ENCODE measurements around the gene ARHGAP21.

The ARHGAP21 gene

DNA sequence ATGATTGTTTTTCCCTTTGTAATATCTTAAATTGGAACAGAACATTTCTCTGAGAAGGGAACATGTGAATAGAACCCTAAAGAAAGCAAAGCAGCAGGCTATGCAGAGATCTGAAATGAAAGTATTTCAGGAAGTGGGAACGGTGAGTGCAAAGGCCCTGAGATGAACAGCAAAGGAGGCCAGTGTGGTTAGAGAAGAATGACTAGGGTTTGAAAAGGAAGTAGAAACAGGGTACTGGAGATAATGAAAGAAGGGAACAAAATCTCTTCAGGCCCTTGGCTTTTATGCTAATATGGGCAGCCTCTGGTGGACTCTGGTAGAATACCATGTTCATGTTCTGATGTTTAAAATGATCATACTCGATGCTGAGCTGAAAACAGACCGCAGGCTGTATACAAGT is 22.2 kb downstream of the ARHGAP21 start:
- no peak overlapping the region for H3K4me3 ChIP-seq (ENCODE audit: low read depth, low read length)
- TF ChIP-seq CTCF (IDR thresholded peaks at IDR 0.05; ENCODE audit: insufficient read depth, low read depth, low read length, missing control alignments), result no peak
- DNase-seq (ENCODE audit: low read depth), result peak; percentile 68

DNA sequence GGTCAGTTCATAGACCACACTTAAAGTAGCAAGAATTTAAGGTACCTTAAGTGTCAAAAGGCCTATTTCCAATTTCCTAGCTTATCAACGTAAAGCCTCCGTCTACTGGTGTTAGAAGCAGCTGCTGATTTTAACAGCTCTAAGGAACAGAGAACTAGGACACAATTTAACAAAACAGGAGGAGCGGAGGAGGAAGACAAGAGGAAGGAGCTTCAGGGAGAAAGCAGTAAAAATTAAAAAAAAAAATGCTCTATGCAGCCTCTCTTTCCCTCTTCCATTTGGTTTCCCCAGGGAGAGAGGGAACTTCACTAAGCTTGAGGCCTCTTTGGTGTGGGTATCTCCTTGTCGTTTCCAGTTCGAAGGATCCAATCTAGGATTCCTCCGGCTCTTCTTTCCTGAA is 22.7 kb downstream of the ARHGAP21 start:
- no peak for TF ChIP-seq CTCF (IDR thresholded peaks at IDR 0.05; ENCODE audit: insufficient read depth, low read depth, low read length, missing control alignments)
- DNase-seq (ENCODE audit: low read depth), result no peak

GRCh38 chr10:24698270-24698669 is 25.4 kb downstream of the ARHGAP21 start:
- no peak overlapping the region for H3K4me3 ChIP-seq (ENCODE audit: low read depth, low read length)
- DNase-seq (ENCODE audit: low read depth), result no peak
- TF ChIP-seq CTCF (IDR thresholded peaks at IDR 0.05; ENCODE audit: insufficient read depth, low read depth, low read length, missing control alignments), result no peak

More for the DNA sequence above, 22.7 kb downstream of the ARHGAP21 start:
- no peak overlapping the region for H3K4me3 ChIP-seq (ENCODE audit: low read depth, low read length)

GRCh38 chr10:24697080-24697479 is 26.6 kb downstream of the ARHGAP21 start:
- no peak for TF ChIP-seq CTCF (IDR thresholded peaks at IDR 0.05; ENCODE audit: insufficient read depth, low read depth, low read length, missing control alignments)
- H3K4me3 ChIP-seq (ENCODE audit: low read depth, low read length), result no peak overlapping the region
- DNase-seq (ENCODE audit: low read depth), result no peak

DNA sequence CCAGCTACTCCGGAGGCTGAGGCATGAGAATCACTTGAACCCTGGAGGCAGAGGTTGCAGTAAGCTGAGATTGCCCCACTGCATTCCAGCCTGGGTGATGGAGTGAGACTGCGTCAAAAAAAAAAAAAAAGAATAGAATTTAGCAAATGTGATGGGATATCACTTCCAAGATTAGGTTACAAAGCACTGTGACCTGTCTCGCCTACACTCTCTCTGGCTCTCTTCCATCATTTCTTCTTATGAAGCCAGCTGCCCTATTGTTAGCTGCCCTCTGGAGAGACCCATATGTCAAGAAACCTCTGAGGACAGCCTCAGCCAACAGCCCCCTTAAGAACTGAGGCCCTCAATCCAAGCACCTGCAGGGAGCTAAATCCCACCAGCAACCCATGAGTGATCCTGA is 28.2 kb downstream of the ARHGAP21 start:
- DNase-seq (ENCODE audit: low read depth), result no peak
- no peak for TF ChIP-seq CTCF (IDR thresholded peaks at IDR 0.05; ENCODE audit: insufficient read depth, low read depth, low read length, missing control alignments)
- no peak overlapping the region for H3K4me3 ChIP-seq (ENCODE audit: low read depth, low read length)

DNA sequence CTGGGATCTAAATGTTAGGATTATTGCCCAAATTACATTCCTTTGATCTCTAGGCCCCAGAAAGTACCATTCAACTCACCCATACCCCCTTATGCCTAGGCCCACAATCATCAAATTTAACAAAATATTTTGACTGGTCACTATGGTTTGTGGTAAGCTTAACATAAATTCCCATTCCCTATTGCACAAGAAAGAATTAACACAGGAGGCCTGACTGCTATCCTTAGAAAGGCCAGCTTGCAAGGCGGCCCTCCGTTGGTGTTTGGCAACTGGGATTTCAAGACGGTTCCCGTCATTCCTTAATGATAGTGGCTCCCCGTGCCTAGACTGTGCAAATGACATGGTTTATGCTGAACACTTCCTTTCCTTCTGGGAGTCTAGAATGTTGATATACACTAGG is 29.6 kb downstream of the ARHGAP21 start:
- H3K4me3 ChIP-seq (ENCODE audit: low read depth, low read length), result no peak overlapping the region
- no peak for TF ChIP-seq CTCF (IDR thresholded peaks at IDR 0.05; ENCODE audit: insufficient read depth, low read depth, low read length, missing control alignments)
- no peak for DNase-seq (ENCODE audit: low read depth)

DNA sequence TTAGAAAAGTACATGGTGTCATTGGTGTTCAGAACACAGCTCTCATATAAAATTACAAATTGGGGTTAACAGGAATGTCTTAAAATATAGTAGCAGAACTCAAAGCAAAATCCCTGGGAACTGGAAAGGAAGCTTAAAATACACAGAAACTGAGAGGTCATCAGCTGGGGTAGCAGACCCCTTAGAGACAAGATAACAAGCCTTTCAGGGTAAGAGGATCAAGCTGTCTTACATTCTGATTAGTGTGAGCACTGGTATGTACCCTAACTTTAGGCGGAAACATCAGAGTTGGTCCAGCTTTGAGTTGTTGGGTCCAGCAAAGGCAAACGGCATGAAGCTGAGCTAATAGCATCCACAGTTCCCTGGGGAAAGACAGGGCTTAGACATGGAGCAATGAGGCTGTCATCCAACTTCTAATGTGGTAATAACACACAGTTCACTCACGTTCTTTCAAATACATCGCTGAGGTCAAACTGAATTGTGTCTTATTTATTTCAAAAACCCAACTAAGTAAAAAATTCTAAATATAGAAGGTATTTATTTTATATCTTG is 32.6 kb downstream of the ARHGAP21 start:
- no peak for DNase-seq (ENCODE audit: low read depth)
- no peak overlapping the region for H3K4me3 ChIP-seq (ENCODE audit: low read depth, low read length)
- no peak for TF ChIP-seq CTCF (IDR thresholded peaks at IDR 0.05; ENCODE audit: insufficient read depth, low read depth, low read length, missing control alignments)

Data from GM12865 (cell line).